GM19025 (cell line): Measurements from ENCODE around the gene NRG2.

Experiments used
- ATAC-seq: cut with Tn5 transposase; IDR thresholded peaks from one replicate; pipeline ENCODE4 v1.9.1; 2021; ENCODE audit warnings: mild to moderate bottlenecking, low read depth, moderate library complexity; ENCODE audit not compliant: unreplicated experiment

NRG2 gene

GRCh38 chr5:139806726-139807646 lies 236.1 kb downstream of the NRG2 start:
- no peak for ATAC-seq

- ATAC-seq: no peak
These were observed 237.0 kb downstream of the NRG2 start for GRCh38 chr5:139806111-139806510.

DNA sequence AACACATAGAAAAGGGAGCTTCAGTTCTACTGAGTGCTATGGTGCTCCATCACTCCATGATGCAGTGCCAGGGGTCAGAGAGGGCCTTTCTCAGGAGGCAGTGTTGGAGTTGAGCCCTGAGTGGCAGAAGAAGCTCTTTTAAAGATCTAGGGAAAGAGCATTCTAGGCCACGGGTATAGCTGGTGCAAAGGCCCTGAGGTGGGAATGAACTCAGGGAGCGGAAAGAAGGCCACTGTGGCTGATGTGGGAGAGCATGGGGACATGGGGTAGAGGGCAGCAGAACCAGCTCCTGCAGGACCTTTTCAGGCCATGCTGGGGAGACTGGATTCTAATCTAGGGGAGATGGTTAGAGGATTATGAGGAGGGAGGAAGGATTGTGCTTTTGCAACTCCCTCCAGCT lies 237.6 kb downstream of the NRG2 start:
- ATAC-seq: no peak

DNA sequence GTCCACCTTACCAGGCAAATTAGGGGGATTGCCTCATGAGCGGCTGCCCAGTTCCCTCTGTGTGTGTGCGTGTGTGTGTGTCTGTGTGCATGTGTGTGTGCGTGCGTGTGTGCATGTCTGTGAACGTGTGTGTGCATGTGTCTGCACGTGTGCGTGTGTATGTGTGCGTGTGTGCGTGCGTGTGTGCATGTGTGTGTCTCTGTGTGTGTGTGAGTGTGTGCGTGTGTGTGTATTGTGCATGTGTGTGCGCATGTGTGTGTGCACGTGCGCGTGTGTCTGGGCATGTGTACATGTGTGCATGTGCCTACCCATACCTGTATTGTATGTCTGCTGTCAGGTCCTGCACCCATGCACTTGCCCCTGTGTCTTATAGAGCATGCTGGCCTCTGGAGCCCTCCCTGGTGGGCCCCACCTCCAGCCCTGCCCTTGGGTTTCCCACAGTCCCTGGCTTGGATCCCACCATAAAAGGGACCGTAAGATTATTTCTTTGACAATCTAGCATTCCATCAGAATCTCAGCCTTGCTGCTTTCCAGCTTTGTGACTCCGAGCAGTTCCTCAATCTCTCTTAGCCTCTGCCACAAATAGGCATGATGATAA lies 238.2 kb downstream of the NRG2 start:
- no peak for ATAC-seq

DNA sequence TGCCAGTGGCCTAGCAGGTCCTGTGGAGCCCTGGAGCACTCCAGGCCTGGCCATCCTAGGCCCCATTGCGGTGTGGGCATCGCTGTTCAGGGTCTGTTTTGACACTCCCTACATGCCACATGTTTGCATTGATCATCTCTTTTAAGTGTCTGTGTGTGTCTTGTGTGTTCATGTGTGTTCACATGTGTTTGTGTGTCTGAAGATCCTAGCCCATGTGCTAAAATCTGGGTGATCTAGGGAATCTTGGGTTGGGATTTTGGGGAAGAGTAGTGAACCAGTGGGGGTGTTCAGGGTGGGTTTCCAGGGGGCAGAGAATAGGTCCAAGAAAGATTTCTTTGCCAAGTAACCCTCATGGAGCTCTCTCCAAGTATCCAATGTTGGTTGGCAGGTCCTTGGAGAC lies 239.1 kb downstream of the NRG2 start:
- ATAC-seq: no peak

GRCh38 chr5:139799359-139799758 lies 243.7 kb downstream of the NRG2 start:
- no peak for ATAC-seq

- ATAC-seq: no peak
These were observed 244.2 kb downstream of the NRG2 start for GRCh38 chr5:139798883-139799282.

GRCh38 chr5:139797856-139798510 lies 245.1 kb downstream of the NRG2 start:
- ATAC-seq: no peak

DNA sequence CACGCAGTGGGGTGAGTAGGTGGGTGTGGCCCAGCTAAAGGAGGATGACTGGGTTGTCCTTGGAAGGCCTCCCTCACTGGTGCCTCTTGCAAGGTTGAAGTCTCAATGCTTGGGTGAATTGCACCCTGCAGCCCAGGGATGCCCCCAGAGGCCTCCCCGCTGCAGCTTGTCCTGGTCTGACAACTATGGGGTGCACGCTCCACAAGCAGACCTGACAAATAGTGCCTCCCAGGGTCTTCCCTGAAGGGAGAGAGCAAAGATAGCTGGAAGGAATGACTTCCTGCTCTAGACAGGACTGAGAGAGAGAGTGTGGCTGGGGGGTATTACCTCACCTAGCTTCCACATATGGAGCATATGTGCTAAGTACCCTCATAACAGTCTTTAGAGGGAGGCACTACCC lies 245.8 kb downstream of the NRG2 start:
- no peak for ATAC-seq
